Spleen (tissue), 7 donors: Measurements from ENCODE around the gene C2orf92.

Experiments used
- POLR2A ChIP-seq, 3 donors: fragments of 450-650 bp; IDR thresholded peaks; one replicate each; pipeline ENCODE4 v1.5.1; 2017; ENCODE audit warnings: antibody characterized with exemption in 3 of 3, mild to moderate bottlenecking in 1 of 3
- POLR2AphosphoS5 ChIP-seq, 3 donors: sonication (generic); formaldehyde crosslinking; IDR thresholded peaks; one replicate each; pipeline ENCODE4 v1.5.1; 2017; ENCODE audit warnings: antibody characterized with exemption in 3 of 3
- TF ChIP-seq, protein P1 (sequence below), 11 experiments: fragments of 200-600 bp in 7 of 11; fragments of 450-650 bp in 4 of 11; sonication (generic) in 4 of 11; IDR thresholded peaks in 8 of 11; conservative IDR thresholded peaks in 3 of 11; 1 replicate in 7 of 11; 2 replicates in 4 of 11; pipeline versions ENCODE4 v1.4.0 to v1.8.0; 2016 to 2021; ENCODE audit warnings: antibody characterized with exemption in 11 of 11, inconsistent platforms in 4 of 11, mild to moderate bottlenecking in 1 of 11
- donor health status: DM: no; HTN: no; CAD: no; lungs with moderate emphysema.
- donor health status: DM: no; HTN: no; CAD: no.
- donor health status: DM: no; HTN: no; CAD: no.

GRCh38 chr2:97747716-97748115 lies 78.2 kb downstream of the C2orf92 start:
- TF ChIP-seq, protein P1, sequence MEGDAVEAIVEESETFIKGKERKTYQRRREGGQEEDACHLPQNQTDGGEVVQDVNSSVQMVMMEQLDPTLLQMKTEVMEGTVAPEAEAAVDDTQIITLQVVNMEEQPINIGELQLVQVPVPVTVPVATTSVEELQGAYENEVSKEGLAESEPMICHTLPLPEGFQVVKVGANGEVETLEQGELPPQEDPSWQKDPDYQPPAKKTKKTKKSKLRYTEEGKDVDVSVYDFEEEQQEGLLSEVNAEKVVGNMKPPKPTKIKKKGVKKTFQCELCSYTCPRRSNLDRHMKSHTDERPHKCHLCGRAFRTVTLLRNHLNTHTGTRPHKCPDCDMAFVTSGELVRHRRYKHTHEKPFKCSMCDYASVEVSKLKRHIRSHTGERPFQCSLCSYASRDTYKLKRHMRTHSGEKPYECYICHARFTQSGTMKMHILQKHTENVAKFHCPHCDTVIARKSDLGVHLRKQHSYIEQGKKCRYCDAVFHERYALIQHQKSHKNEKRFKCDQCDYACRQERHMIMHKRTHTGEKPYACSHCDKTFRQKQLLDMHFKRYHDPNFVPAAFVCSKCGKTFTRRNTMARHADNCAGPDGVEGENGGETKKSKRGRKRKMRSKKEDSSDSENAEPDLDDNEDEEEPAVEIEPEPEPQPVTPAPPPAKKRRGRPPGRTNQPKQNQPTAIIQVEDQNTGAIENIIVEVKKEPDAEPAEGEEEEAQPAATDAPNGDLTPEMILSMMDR (IDR thresholded peaks at IDR 0.05 in 8 of 11, conservative IDR thresholded peaks at IDR 0.05 in 3 of 11) = no peak
- TF ChIP-seq POLR2A (IDR thresholded peaks at IDR 0.05) (no peak), POLR2AphosphoS5 (IDR thresholded peaks at IDR 0.05) (no peak)
